GM23338 (cell line): ENCODE measurements around the gene TCF7L1. TPM values are rescaled to one million over a fixed set of nuclear protein-coding genes. Genes with fewer than 3 reads are reported as not detected.

Experiments
- ATAC-seq: fragments of 200-7000 bp; cut with Tn5 transposase; 3 replicates; pipeline ENCODE4 v1.9.1; 2020
- DNase-seq: peaks from one replicate; pipeline ENCODE4 v3.0.0-alpha.2; 2015; ENCODE audit warnings: low spot score
- H2AFZ ChIP-seq: fragments of 200-600 bp; sonication (generic); 2 replicates; pipeline ENCODE4 v1.8.0; 2016; ENCODE audit warnings: antibody characterized with exemption, mild to moderate bottlenecking, moderate library complexity
- H3F3A ChIP-seq: fragments of 200-600 bp; sonication (generic); replicated peaks from 2 replicates; pipeline ENCODE4 v1.8.0; 2017; ENCODE audit warnings: antibody characterized with exemption, mixed run types, low read depth
- H3K27ac ChIP-seq: fragments of 200-600 bp; sonication (generic); 2 replicates; pipeline ENCODE4 v1.6.1; 2016; ENCODE audit warnings: low read depth
- H3K27me3 ChIP-seq: fragments of 200-600 bp; sonication (generic); 2 replicates; pipeline ENCODE4 v1.8.0; 2016; ENCODE audit warnings: mild to moderate bottlenecking, mixed run types, moderate library complexity; ENCODE audit not compliant: insufficient read depth
- H3K36me3 ChIP-seq: fragments of 200-600 bp; sonication (generic); 2 replicates; pipeline ENCODE4 v1.8.0; 2016; ENCODE audit warnings: mild to moderate bottlenecking; ENCODE audit not compliant: insufficient read depth
- H3K4me1 ChIP-seq: fragments of 200-600 bp; sonication (generic); 2 replicates; pipeline ENCODE4 v1.8.0; 2016; ENCODE audit warnings: mild to moderate bottlenecking, moderate library complexity; ENCODE audit not compliant: insufficient read depth
- H3K4me2 ChIP-seq: fragments of 200-600 bp; sonication (generic); 2 replicates; pipeline ENCODE4 v1.7.1; 2017; ENCODE audit warnings: mixed run types
- H3K4me3 ChIP-seq: fragments of 200-600 bp; sonication (generic); 2 replicates; pipeline ENCODE4 v1.6.1; 2016; ENCODE audit warnings: mixed run types
- H3K79me2 ChIP-seq: fragments of 200-600 bp; sonication (generic); replicated peaks from 2 replicates; pipeline ENCODE4 v1.8.0; 2017; ENCODE audit warnings: mild to moderate bottlenecking; ENCODE audit not compliant: insufficient read depth
- H3K9me2 ChIP-seq: fragments of 200-600 bp; sonication (generic); 2 replicates; pipeline ENCODE4 v1.8.0; 2017; ENCODE audit not compliant: insufficient read depth
- H4K20me1 ChIP-seq: fragments of 200-600 bp; sonication (generic); replicated peaks from 2 replicates; pipeline ENCODE4 v1.8.0; 2017; ENCODE audit warnings: mild to moderate bottlenecking; ENCODE audit not compliant: insufficient read depth
- H3K27ac Mint-ChIP-seq: 2 replicates; pipeline ENCODE4 v1.8.0; 2020; ENCODE audit warnings: inconsistent platforms, mild to moderate bottlenecking, moderate library complexity, mixed read lengths
- H3K27me3 Mint-ChIP-seq: 3 replicates; pipeline ENCODE4 v1.8.0; 2022; ENCODE audit warnings: low read depth, mild to moderate bottlenecking, moderate library complexity, mixed read lengths, inconsistent platforms; ENCODE audit not compliant: insufficient read depth, poor library complexity
- H3K36me3 Mint-ChIP-seq: 3 replicates; pipeline ENCODE4 v1.8.0; 2021; ENCODE audit warnings: low read depth, mild to moderate bottlenecking, inconsistent platforms, moderate library complexity, mixed read lengths
- H3K4me1 Mint-ChIP-seq: 3 replicates; pipeline ENCODE4 v1.8.0; 2020; ENCODE audit warnings: mild to moderate bottlenecking, inconsistent platforms, mixed read lengths
- H3K4me3 Mint-ChIP-seq: 3 replicates; pipeline ENCODE4 v1.8.0; 2021; ENCODE audit warnings: moderate library complexity, mild to moderate bottlenecking, inconsistent platforms, mixed read lengths
- H3K9me3 Mint-ChIP-seq: 3 replicates; pipeline ENCODE4 v1.8.0; 2020; ENCODE audit warnings: moderate library complexity, mild to moderate bottlenecking, inconsistent platforms, mixed read lengths
- CREB1 ChIP-seq: fragments of 250-450 bp; sonication (Bioruptor Pico); IDR thresholded peaks from 2 replicates; pipeline ENCODE4 v1.5.0; 2020; ENCODE audit warnings: low read depth, mild to moderate bottlenecking, moderate library complexity
- EZH2phosphoT487 ChIP-seq: fragments of 200-600 bp; sonication (generic); IDR thresholded peaks from one replicate; pipeline ENCODE4 v1.8.1; 2018; ENCODE audit warnings: antibody characterized with exemption; ENCODE audit not compliant: unreplicated experiment
- JUNB ChIP-seq: IDR thresholded peaks from one replicate; pipeline ENCODE4 v1.6.1; 2016; ENCODE audit warnings: antibody characterized with exemption; ENCODE audit not compliant: unreplicated experiment
- NANOG ChIP-seq: IDR thresholded peaks from 2 replicates; pipeline ENCODE4 v1.6.1; 2016; ENCODE audit warnings: antibody characterized with exemption, borderline replicate concordance
- POLR2AphosphoS5 ChIP-seq: IDR thresholded peaks from 2 replicates; pipeline ENCODE4 v1.6.1; 2016; ENCODE audit warnings: antibody characterized with exemption, low read depth
- STAT1 ChIP-seq: IDR thresholded peaks from one replicate; pipeline ENCODE4 v1.6.1; 2016; ENCODE audit warnings: antibody characterized with exemption; ENCODE audit not compliant: unreplicated experiment
- ZNF114 ChIP-seq: fragments of 250-450 bp; sonication (Bioruptor Pico); IDR thresholded peaks from 2 replicates; pipeline ENCODE4 v1.5.0; 2020; ENCODE audit warnings: mild to moderate bottlenecking, moderate library complexity
- ZNF331 ChIP-seq: fragments of 250-450 bp; sonication (Bioruptor Pico); IDR thresholded peaks from 2 replicates; pipeline ENCODE4 v1.5.0; 2020; ENCODE audit warnings: low read depth, mild to moderate bottlenecking, moderate library complexity
- polyA plus RNA-seq: library from polyadenylated mRNA; unstranded; fragments of >200 nt; fragmentation: Nextera tagmentation; extraction: Ambion mirVana; gene quantifications from 2 replicates; pipeline ENCODE4 v1.2.1, GENCODE V29; 2016
- total RNA-seq: library from RNA; depleted of rRNA; stranded (reverse); fragments of >200 nt; shearing (Covaris generic); gene quantifications from 2 replicates; pipeline ENCODE4 v1.2.3, GENCODE V29; 2014
- TF ChIP-seq, protein P1 (sequence below), 2 experiments: fragments of 200-600 bp in 1 of 2; sonication (generic) in 1 of 2; conservative IDR thresholded peaks; 2 replicates each; pipeline versions ENCODE4 v1.5.1 to v1.6.1; 2016 to 2017; ENCODE audit warnings: antibody characterized with exemption in 2 of 2, low read depth in 2 of 2, mild to moderate bottlenecking in 2 of 2, moderate library complexity in 1 of 2
- TF ChIP-seq, protein P2 (sequence below): fragments of 250-450 bp; sonication (Bioruptor Pico); IDR thresholded peaks from 2 replicates; pipeline ENCODE4 v1.5.0; 2020; ENCODE audit warnings: mild to moderate bottlenecking, moderate library complexity

TCF7L1 gene
- total and polyA plus RNA-seq, 2 experiments from 2014 or later, result 47.3 to 101 TPM

DNA sequence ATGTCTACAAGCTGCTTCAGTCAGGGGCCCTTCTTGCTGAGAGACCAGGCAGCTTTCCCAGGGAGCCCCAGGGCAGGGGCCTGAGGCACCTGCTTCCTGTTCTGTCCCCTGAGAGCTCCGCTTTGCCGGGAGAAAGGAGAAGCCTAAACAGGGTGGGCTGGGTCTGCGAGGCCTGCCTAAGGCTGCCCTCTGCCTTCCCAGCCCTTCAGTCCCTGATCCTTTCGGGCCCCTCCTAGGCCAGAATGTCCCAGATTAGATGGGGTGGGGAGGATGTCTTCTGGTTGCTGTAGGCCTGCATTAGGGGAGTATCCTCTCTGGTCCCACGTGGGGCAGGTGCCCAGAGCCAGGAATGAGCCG, 122.2 kb downstream of the TCF7L1 start:
- Histone ChIP-seq H3K36me3 (no peaks in the 10 kb centered on the region), H3K79me2 (peaks cover 86% of the 10 kb centered on the region), H3K27ac (peak overlapping the region; percentile 94), H3F3A (peaks cover 35% of the 10 kb centered on the region), H4K20me1 (peaks cover 12% of the 10 kb centered on the region), H2AFZ (no peak overlapping the region), H3K27me3 (no peaks in the 10 kb centered on the region), H3K4me2 (peak overlapping the region; percentile 78), H3K4me3 (peak overlapping the region; percentile 45), H3K4me1 (peaks cover 92% of the 10 kb centered on the region), H3K9me2 (no peaks in the 10 kb centered on the region)
- TF ChIP-seq EZH2phosphoT487, result no peak
- TF ChIP-seq, protein P1, sequence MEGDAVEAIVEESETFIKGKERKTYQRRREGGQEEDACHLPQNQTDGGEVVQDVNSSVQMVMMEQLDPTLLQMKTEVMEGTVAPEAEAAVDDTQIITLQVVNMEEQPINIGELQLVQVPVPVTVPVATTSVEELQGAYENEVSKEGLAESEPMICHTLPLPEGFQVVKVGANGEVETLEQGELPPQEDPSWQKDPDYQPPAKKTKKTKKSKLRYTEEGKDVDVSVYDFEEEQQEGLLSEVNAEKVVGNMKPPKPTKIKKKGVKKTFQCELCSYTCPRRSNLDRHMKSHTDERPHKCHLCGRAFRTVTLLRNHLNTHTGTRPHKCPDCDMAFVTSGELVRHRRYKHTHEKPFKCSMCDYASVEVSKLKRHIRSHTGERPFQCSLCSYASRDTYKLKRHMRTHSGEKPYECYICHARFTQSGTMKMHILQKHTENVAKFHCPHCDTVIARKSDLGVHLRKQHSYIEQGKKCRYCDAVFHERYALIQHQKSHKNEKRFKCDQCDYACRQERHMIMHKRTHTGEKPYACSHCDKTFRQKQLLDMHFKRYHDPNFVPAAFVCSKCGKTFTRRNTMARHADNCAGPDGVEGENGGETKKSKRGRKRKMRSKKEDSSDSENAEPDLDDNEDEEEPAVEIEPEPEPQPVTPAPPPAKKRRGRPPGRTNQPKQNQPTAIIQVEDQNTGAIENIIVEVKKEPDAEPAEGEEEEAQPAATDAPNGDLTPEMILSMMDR (conservative IDR thresholded peaks at IDR 0.05; ENCODE audit: low read depth in 2 of 2), result peak in 1 of 2 experiments; percentile 22; a peak in 1 of 4 replicates
- TF ChIP-seq POLR2AphosphoS5, result 0 out of 2 replicates have a peak, but pooled peaks have one; percentile 31
- peaks cover 95% of the 10 kb centered on the region for H3K4me1 Mint-ChIP-seq
- peak; percentile 70 for DNase-seq
- ATAC-seq, result peak; percentile 38
- H3K36me3 Mint-ChIP-seq, result peaks cover 14% of the 10 kb centered on the region; the same call in 2 of the 3 replicates
- no peaks in the 10 kb centered on the region for H3K9me3 Mint-ChIP-seq
- H3K27me3 Mint-ChIP-seq, result peaks cover 50% of the 10 kb centered on the region
- H3K27ac Mint-ChIP-seq, result peak overlapping the region; percentile 100
- peak overlapping the region; percentile 72 for H3K4me3 Mint-ChIP-seq

DNA sequence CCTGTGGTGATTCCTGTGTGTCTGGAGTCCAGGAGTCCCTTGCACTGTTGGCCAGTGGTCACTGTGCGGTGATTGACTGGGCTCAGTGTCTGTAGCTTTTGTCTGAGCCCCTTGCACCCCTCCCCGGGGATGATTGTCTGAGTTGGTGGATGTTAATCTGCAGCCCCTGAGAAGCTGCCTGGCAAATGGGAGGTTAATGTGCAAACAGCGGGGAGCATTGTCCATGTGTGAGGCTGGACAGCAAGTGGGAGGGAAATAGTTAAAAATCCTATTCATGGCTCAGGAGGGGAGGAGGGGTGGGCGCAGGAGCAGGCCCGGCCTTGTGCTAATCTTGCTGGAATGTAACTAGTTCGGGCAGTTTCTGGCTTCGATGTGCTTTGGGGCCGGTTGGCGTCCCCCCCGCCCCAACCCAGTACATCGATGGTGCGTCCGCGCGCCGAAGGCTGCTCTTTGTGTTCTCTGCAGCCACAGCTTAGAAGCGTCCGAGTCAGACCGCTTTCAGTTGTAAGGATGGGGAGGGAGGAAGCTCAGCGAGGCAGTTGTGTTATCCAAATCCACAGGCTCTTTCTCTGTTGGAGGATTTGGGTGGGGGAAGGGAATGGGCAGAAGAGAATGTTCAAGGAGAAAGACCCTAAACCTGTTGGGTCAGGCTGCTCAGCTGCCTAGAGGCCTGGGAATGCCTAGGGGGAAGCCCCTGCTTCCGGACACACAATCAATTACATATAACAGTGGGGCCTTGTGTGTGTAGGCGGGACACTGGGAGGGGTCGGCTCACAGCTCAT, 122.8 kb downstream of the TCF7L1 start:
- ATAC-seq, result peak; percentile 64
- Mint-ChIP-seq H3K4me3 (peak overlapping the region; percentile 72), H3K36me3 (peaks cover 20% of the 10 kb centered on the region), H3K27ac (peak overlapping the region; percentile 100), H3K27me3 (peaks cover 53% of the 10 kb centered on the region), H3K9me3 (no peaks in the 10 kb centered on the region), H3K4me1 (peaks cover 94% of the 10 kb centered on the region)
- H3K36me3 ChIP-seq, result no peaks in the 10 kb centered on the region
- H3K79me2 ChIP-seq, result peaks cover 86% of the 10 kb centered on the region
- H3K27ac ChIP-seq, result peak overlapping the region; percentile 94
- H3K4me1 ChIP-seq, result peaks cover 87% of the 10 kb centered on the region
- no peak overlapping the region for H2AFZ ChIP-seq
- H3F3A ChIP-seq, result peaks cover 35% of the 10 kb centered on the region
- peak overlapping the region; percentile 45 for H3K4me3 ChIP-seq
- H4K20me1 ChIP-seq, result peaks cover 9% of the 10 kb centered on the region
- H3K9me2 ChIP-seq, result no peaks in the 10 kb centered on the region
- peak overlapping the region; percentile 78 for H3K4me2 ChIP-seq
- no peaks in the 10 kb centered on the region for H3K27me3 ChIP-seq
- peak; percentile 93 for DNase-seq
- TF ChIP-seq POLR2AphosphoS5 (0 out of 2 replicates have a peak, but pooled peaks have one; percentile 29), NANOG (peak; percentile 63), ZNF331 (CRISPR knock-in tag) (no peak), STAT1 (no peak), ZNF114 (CRISPR knock-in tag) (no peak), JUNB (no peak), CREB1 (peak; percentile 14; the same call in 1 of the 2 replicates)
- TF ChIP-seq, protein P2, sequence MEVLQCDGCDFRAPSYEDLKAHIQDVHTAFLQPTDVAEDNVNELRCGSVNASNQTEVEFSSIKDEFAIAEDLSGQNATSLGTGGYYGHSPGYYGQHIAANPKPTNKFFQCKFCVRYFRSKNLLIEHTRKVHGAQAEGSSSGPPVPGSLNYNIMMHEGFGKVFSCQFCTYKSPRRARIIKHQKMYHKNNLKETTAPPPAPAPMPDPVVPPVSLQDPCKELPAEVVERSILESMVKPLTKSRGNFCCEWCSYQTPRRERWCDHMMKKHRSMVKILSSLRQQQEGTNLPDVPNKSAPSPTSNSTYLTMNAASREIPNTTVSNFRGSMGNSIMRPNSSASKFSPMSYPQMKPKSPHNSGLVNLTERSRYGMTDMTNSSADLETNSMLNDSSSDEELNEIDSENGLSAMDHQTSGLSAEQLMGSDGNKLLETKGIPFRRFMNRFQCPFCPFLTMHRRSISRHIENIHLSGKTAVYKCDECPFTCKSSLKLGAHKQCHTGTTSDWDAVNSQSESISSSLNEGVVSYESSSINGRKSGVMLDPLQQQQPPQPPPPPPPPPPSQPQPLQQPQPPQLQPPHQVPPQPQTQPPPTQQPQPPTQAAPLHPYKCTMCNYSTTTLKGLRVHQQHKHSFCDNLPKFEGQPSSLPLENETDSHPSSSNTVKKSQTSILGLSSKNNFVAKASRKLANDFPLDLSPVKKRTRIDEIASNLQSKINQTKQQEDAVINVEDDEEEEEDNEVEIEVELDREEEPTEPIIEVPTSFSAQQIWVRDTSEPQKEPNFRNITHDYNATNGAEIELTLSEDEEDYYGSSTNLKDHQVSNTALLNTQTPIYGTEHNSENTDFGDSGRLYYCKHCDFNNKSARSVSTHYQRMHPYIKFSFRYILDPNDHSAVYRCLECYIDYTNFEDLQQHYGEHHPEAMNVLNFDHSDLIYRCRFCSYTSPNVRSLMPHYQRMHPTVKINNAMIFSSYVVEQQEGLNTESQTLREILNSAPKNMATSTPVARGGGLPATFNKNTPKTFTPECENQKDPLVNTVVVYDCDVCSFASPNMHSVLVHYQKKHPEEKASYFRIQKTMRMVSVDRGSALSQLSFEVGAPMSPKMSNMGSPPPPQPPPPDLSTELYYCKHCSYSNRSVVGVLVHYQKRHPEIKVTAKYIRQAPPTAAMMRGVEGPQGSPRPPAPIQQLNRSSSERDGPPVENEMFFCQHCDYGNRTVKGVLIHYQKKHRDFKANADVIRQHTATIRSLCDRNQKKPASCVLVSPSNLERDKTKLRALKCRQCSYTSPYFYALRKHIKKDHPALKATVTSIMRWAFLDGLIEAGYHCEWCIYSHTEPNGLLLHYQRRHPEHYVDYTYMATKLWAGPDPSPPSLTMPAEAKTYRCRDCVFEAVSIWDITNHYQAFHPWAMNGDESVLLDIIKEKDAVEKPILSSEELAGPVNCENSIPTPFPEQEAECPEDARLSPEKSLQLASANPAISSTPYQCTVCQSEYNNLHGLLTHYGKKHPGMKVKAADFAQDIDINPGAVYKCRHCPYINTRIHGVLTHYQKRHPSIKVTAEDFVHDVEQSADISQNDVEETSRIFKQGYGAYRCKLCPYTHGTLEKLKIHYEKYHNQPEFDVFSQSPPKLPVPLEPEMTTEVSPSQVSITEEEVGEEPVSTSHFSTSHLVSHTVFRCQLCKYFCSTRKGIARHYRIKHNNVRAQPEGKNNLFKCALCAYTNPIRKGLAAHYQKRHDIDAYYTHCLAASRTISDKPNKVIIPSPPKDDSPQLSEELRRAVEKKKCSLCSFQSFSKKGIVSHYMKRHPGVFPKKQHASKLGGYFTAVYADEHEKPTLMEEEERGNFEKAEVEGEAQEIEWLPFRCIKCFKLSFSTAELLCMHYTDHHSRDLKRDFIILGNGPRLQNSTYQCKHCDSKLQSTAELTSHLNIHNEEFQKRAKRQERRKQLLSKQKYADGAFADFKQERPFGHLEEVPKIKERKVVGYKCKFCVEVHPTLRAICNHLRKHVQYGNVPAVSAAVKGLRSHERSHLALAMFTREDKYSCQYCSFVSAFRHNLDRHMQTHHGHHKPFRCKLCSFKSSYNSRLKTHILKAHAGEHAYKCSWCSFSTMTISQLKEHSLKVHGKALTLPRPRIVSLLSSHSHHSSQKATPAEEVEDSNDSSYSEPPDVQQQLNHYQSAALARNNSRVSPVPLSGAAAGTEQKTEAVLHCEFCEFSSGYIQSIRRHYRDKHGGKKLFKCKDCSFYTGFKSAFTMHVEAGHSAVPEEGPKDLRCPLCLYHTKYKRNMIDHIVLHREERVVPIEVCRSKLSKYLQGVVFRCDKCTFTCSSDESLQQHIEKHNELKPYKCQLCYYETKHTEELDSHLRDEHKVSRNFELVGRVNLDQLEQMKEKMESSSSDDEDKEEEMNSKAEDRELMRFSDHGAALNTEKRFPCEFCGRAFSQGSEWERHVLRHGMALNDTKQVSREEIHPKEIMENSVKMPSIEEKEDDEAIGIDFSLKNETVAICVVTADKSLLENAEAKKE, result 0 out of 2 replicates have a peak, but pooled peaks have one; percentile 22
- TF ChIP-seq, protein P1 (conservative IDR thresholded peaks at IDR 0.05; ENCODE audit: low read depth in 2 of 2), result no peak
